H1 (cell line): ENCODE measurements around the gene ZNF525.
"Not testable (repeated sequence)": the region's sequence is repeated elsewhere in the genome, so short reads cannot be mapped to it uniquely, and the experiment has no call there.

ENCODE experiments used
- POLR2AphosphoS5 ChIP-seq: IDR thresholded peaks from 2 replicates; pipeline ENCODE4 v1.6.1; 2011; ENCODE audit warnings: low read depth, low read length
- SIN3A ChIP-seq, 2 experiments: IDR thresholded peaks in 1 of 2; conservative IDR thresholded peaks in 1 of 2; 2 replicates each; pipeline ENCODE4 v1.6.1; 2011 to 2012; ENCODE audit warnings: low read length in 2 of 2, improper control_type of control experiment in 1 of 2, low read depth in 1 of 2, mild to moderate bottlenecking in 1 of 2
- TF ChIP-seq, protein P1 (sequence below), 3 experiments: IDR thresholded peaks; 1 replicate in 2 of 3; 2 replicates in 1 of 3; pipeline versions ENCODE4 v1.5.1 to v1.6.1; 2011; ENCODE audit warnings: low read length in 3 of 3, mild to moderate bottlenecking in 3 of 3, inconsistent platforms in 2 of 3, low read depth in 1 of 3, moderate library complexity in 1 of 3; ENCODE audit not compliant: insufficient read depth in 1 of 3; ENCODE audit errors: control extremely low read depth in 1 of 3
- TF ChIP-seq, protein P2 (sequence below): IDR thresholded peaks from 2 replicates; pipeline ENCODE4 v1.6.1; 2011; ENCODE audit warnings: low read depth, mild to moderate bottlenecking, low read length; ENCODE audit not compliant: insufficient read depth

DNA sequence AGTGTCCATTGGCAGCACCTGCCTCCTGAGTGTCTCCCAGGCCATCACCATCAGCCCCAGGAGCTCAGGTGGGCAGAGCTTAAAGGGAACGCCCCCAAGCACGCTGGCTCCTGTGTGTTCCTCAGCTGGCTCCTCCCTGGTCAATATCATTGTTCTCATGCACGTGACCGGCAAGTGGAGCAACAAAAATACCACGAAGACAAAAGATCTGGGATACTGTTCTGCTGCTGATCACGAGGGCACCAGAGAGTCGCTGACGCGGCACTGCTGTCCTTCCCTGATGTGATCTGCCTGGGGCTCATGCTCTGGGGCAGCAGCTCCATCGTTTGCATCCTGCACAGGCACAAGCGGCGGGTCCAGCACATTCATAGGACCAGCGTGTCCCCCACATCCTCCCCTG is 57.6 kb downstream of the ZNF525 start:
- TF ChIP-seq, protein P1, sequence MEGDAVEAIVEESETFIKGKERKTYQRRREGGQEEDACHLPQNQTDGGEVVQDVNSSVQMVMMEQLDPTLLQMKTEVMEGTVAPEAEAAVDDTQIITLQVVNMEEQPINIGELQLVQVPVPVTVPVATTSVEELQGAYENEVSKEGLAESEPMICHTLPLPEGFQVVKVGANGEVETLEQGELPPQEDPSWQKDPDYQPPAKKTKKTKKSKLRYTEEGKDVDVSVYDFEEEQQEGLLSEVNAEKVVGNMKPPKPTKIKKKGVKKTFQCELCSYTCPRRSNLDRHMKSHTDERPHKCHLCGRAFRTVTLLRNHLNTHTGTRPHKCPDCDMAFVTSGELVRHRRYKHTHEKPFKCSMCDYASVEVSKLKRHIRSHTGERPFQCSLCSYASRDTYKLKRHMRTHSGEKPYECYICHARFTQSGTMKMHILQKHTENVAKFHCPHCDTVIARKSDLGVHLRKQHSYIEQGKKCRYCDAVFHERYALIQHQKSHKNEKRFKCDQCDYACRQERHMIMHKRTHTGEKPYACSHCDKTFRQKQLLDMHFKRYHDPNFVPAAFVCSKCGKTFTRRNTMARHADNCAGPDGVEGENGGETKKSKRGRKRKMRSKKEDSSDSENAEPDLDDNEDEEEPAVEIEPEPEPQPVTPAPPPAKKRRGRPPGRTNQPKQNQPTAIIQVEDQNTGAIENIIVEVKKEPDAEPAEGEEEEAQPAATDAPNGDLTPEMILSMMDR (IDR thresholded peaks at IDR 0.05; ENCODE audit: control extremely low read depth in 1 of 3, insufficient read depth in 1 of 3, low read depth in 1 of 3, low read length in 3 of 3) = not testable (repeated sequence)
- TF ChIP-seq POLR2AphosphoS5; SIN3A (conservative IDR thresholded peaks at IDR 0.05 in 1 of 2, IDR thresholded peaks at IDR 0.05 in 1 of 2; ENCODE audit: low read depth in 1 of 2, low read length in 2 of 2): not testable (repeated sequence)
- TF ChIP-seq, protein P2, sequence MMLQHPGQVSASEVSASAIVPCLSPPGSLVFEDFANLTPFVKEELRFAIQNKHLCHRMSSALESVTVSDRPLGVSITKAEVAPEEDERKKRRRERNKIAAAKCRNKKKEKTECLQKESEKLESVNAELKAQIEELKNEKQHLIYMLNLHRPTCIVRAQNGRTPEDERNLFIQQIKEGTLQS = not testable (repeated sequence)
